HCT116 (cell line): ENCODE measurements around the gene CLDN1. TPM values are rescaled to one million over a fixed set of nuclear protein-coding genes. Genes with fewer than 3 reads are reported as not detected.

Experiments
- ATAC-seq: fragments of 200-7000 bp; cut with Tn5 transposase; 2 replicates; pipeline ENCODE4 v1.9.1; 2020; ENCODE audit warnings: mild to moderate bottlenecking, moderate library complexity
- BruUV-seq: library from RNA; stranded (reverse); fragments of 400-500 nt; replicated peaks from 2 replicates; lab custom pipeline; 2021; lab: Mats Ljungman, UMichigan
- CTCF ChIA-PET: fragments of 300-600 bp; sonication (Branson Sonifier 250); formaldehyde crosslinking; loops from one replicate; lab custom pipeline; 2021; ENCODE audit warnings: antibody characterized with exemption; lab: Charles Lee
- POLR2A ChIA-PET: fragments of 300-600, 350-600 bp; sonication (Branson Sonifier 250); formaldehyde crosslinking; loops from one replicate; lab custom pipeline; 2021; ENCODE audit warnings: antibody characterized with exemption; lab: Charles Lee
- RAD21 ChIA-PET, 2 experiments: fragments of 300-600 bp; sonication (Branson Sonifier 250); formaldehyde crosslinking; loops; one replicate each; lab custom pipeline; 2023; ENCODE audit warnings: low total read pairs in 2 of 2; ENCODE audit not compliant: uncharacterized antibody in 2 of 2, unreplicated experiment in 2 of 2, low non-redundant PET in 1 of 2; lab: Charles Lee
- DNase-seq: peaks from one replicate; pipeline ENCODE4 v3.0.0-alpha.2; 2010; ENCODE audit warnings: low read depth, low spot score
- H2AFZ ChIP-seq: fragments of 200-600 bp; shearing (Covaris generic), sonication (generic); 2 replicates; pipeline ENCODE4 v1.6.1; 2017; ENCODE audit warnings: low read depth, mixed run types, mixed read lengths, antibody characterized with exemption, low read length; ENCODE audit not compliant: poor library complexity, severe bottlenecking
- H3K27ac ChIP-seq: 2 replicates; pipeline ENCODE4 v1.5.1; 2012; ENCODE audit warnings: low read depth, low read length
- H3K27me3 ChIP-seq: fragments of 200-600 bp; sonication (generic); 2 replicates; pipeline ENCODE4 v1.6.1; 2016; ENCODE audit warnings: mixed run types, low read length, mixed read lengths; ENCODE audit not compliant: insufficient read depth
- H3K36me3 ChIP-seq, 2 experiments: fragments of 200-500 bp in 1 of 2; fragments of 200-600 bp in 1 of 2; sonication (Bioruptor generic) in 1 of 2; sonication (generic) in 1 of 2; 2 replicates each; pipeline versions ENCODE4 v1.5.1 to v1.6.1; 2014 to 2016; ENCODE audit warnings: low read length in 2 of 2, inconsistent platforms in 1 of 2, mixed read lengths in 1 of 2, mixed run types in 1 of 2; ENCODE audit not compliant: insufficient read depth in 2 of 2, control insufficient read depth in 1 of 2
- H3K4me1 ChIP-seq, 2 experiments: fragments of 200-600 bp in 1 of 2; sonication (generic) in 1 of 2; 2 replicates each; pipeline versions ENCODE4 v1.5.1 to v1.6.1; 2012 to 2017; ENCODE audit warnings: low read length in 2 of 2, inconsistent platforms in 1 of 2, mild to moderate bottlenecking in 1 of 2, mixed read lengths in 1 of 2, mixed run types in 1 of 2, moderate library complexity in 1 of 2; ENCODE audit not compliant: insufficient read depth in 2 of 2, control insufficient read depth in 1 of 2
- H3K4me2 ChIP-seq: fragments of 200-600 bp; sonication (generic); 2 replicates; pipeline ENCODE4 v1.6.1; 2017; ENCODE audit warnings: mixed run types, low read length, mixed read lengths
- H3K4me3 ChIP-seq, 2 experiments: fragments of 200-600 bp in 1 of 2; sonication (generic) in 1 of 2; replicated peaks in 1 of 2; 2 replicates each; pipeline ENCODE4 v1.5.1; 2011 to 2016; ENCODE audit warnings: low read length in 2 of 2, control low read depth in 1 of 2, low read depth in 1 of 2, mild to moderate bottlenecking in 1 of 2, mixed read lengths in 1 of 2, mixed run types in 1 of 2
- H3K79me2 ChIP-seq: fragments of 200-600 bp; sonication (generic); 2 replicates; pipeline ENCODE4 v1.6.1; 2017; ENCODE audit warnings: mild to moderate bottlenecking, mixed run types, low read length, moderate library complexity, mixed read lengths; ENCODE audit not compliant: insufficient read depth
- H3K9ac ChIP-seq: fragments of 200-600 bp; sonication (generic); 2 replicates; pipeline ENCODE4 v1.6.1; 2016; ENCODE audit warnings: low read length, mixed read lengths
- H3K9me2 ChIP-seq: fragments of 200-600 bp; sonication (generic), shearing (Covaris generic); 2 replicates; pipeline ENCODE4 v1.6.1; 2017; ENCODE audit warnings: mixed run types, mild to moderate bottlenecking, moderate library complexity; ENCODE audit not compliant: insufficient read depth
- H3K9me3 ChIP-seq, 2 experiments: fragments of 200-500 bp in 1 of 2; fragments of 200-600 bp in 1 of 2; sonication (Bioruptor generic) in 1 of 2; sonication (generic) in 1 of 2; 2 replicates each; pipeline ENCODE4 v1.6.1; 2014 to 2017; ENCODE audit warnings: low read length in 2 of 2, mixed read lengths in 2 of 2, inconsistent platforms in 1 of 2, low read depth in 1 of 2, mild to moderate bottlenecking in 1 of 2, mixed run types in 1 of 2, moderate library complexity in 1 of 2; ENCODE audit not compliant: control insufficient read depth in 1 of 2, insufficient read depth in 1 of 2
- H4K20me1 ChIP-seq: fragments of 200-600 bp; sonication (generic), shearing (Covaris generic); 2 replicates; pipeline ENCODE4 v1.6.1; 2017; ENCODE audit warnings: mixed run types, mild to moderate bottlenecking, moderate library complexity; ENCODE audit not compliant: insufficient read depth
- CBX3 ChIP-seq: IDR thresholded peaks from 2 replicates; pipeline ENCODE4 v1.6.1; 2012; ENCODE audit warnings: low read depth
- EGR1 ChIP-seq: IDR thresholded peaks from 2 replicates; pipeline ENCODE4 v1.6.1; 2012; ENCODE audit warnings: low read depth
- ELF1 ChIP-seq: IDR thresholded peaks from 2 replicates; pipeline ENCODE4 v1.6.1; 2012; ENCODE audit warnings: low read depth, borderline replicate concordance
- EZH2 ChIP-seq: fragments of 200-600 bp; sonication (generic); IDR thresholded peaks from 2 replicates; pipeline ENCODE4 v1.6.1; 2017; ENCODE audit warnings: antibody characterized with exemption, mixed run types
- EZH2phosphoT487 ChIP-seq: fragments of 200-600 bp; IDR thresholded peaks from 2 replicates; pipeline ENCODE4 v1.6.1; 2018; ENCODE audit warnings: antibody characterized with exemption, borderline replicate concordance
- FOSL1 ChIP-seq: IDR thresholded peaks from 2 replicates; pipeline ENCODE4 v1.6.1; 2012; ENCODE audit warnings: low read depth
- POLR2AphosphoS5 ChIP-seq: IDR thresholded peaks from 2 replicates; pipeline ENCODE4 v1.6.1; 2011; ENCODE audit warnings: mild to moderate bottlenecking, low read depth, low read length, moderate library complexity
- RAD21 ChIP-seq: IDR thresholded peaks from 2 replicates; pipeline ENCODE4 v1.6.1; 2012; ENCODE audit warnings: low read depth, mild to moderate bottlenecking
- SIN3A ChIP-seq: IDR thresholded peaks from 2 replicates; pipeline ENCODE4 v1.6.1; 2012; ENCODE audit warnings: low read depth
- SP1 ChIP-seq: IDR thresholded peaks from 2 replicates; pipeline ENCODE4 v1.6.1; 2012; ENCODE audit warnings: low read depth
- SRF ChIP-seq: IDR thresholded peaks from 2 replicates; pipeline ENCODE4 v1.6.1; 2012; ENCODE audit warnings: low read depth
- TCF7L2 ChIP-seq: IDR thresholded peaks from 2 replicates; pipeline ENCODE4 v1.7.0; 2011; ENCODE audit warnings: borderline replicate concordance, inconsistent platforms; ENCODE audit not compliant: insufficient read depth, insufficient read length; ENCODE audit errors: extremely low read depth
- intact Hi-C: fragments of 100-400 bp; cut with micrococcal nuclease; formaldehyde crosslinking; loops from 2 replicates; pipeline ENCODE4 v1.10.0; 2022
- total RNA-seq: library from RNA; stranded (reverse); gene quantifications from one replicate; pipeline ENCODE4 v1.2.1, GENCODE V29; 2021; ENCODE audit not compliant: unreplicated experiment
- TF ChIP-seq, protein P1 (sequence below): IDR thresholded peaks from 2 replicates; pipeline ENCODE4 v1.6.1; 2011; ENCODE audit warnings: mild to moderate bottlenecking, low read length, moderate library complexity; ENCODE audit not compliant: insufficient replicate concordance; ENCODE audit errors: extremely low read depth
- TF ChIP-seq, protein P2 (sequence below): IDR thresholded peaks from 2 replicates; pipeline ENCODE4 v1.6.1; 2012
- TF ChIP-seq, protein P3 (sequence below), 3 experiments: fragments of 200-600 bp in 1 of 3; sonication (generic) in 1 of 3; IDR thresholded peaks in 2 of 3; conservative IDR thresholded peaks in 1 of 3; 2 replicates each; pipeline ENCODE4 v1.5.1; 2012 to 2017; ENCODE audit warnings: low read depth in 2 of 3, low read length in 2 of 3, antibody characterized with exemption in 1 of 3, borderline replicate concordance in 1 of 3, control low read depth in 1 of 3, mild to moderate bottlenecking in 1 of 3, mixed read lengths in 1 of 3, mixed run types in 1 of 3, moderate library complexity in 1 of 3; ENCODE audit not compliant: insufficient read depth in 1 of 3
- TF ChIP-seq, protein P4 (sequence below): IDR thresholded peaks from 2 replicates; pipeline ENCODE4 v1.6.1; 2012

The CLDN1 gene
- total RNA-seq, 1 experiment from 2014 or later, result 0.20 TPM

DNA sequence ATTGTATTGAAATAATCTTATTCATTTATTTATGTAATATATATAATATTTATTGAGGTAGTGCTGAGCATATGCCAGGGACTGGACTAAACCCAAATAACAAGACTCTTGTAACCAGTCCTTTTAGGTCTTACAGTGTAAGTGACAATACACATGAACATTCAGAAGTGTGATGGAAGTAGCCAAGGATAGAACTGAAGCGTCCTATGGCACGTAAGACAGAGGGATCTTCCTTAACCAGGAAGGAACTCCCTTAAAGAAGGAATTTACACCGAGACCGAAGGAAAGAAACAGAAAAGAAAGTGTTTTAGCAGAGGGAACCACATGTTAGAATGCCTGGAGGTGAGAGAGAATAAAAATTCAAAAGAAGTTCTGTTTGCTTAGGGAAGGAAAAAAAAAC is 23.6 kb upstream of the CLDN1 start:
- no TSS peak for BruUV-seq
- ATAC-seq (no peak), DNase-seq (no peak)
- ChIA-PET POLR2A (no interaction called here), RAD21 (no interaction called here), CTCF (interaction anchor here (1.8 kb wide), 1 partner anchor 384 kb away, joined by 5 read pairs; no protein-coding TSS in a partner anchor)
- no peaks in the 10 kb centered on the region for H3K36me3 ChIP-seq
- H3K4me2 ChIP-seq, result no peak overlapping the region
- TF ChIP-seq, protein P1, sequence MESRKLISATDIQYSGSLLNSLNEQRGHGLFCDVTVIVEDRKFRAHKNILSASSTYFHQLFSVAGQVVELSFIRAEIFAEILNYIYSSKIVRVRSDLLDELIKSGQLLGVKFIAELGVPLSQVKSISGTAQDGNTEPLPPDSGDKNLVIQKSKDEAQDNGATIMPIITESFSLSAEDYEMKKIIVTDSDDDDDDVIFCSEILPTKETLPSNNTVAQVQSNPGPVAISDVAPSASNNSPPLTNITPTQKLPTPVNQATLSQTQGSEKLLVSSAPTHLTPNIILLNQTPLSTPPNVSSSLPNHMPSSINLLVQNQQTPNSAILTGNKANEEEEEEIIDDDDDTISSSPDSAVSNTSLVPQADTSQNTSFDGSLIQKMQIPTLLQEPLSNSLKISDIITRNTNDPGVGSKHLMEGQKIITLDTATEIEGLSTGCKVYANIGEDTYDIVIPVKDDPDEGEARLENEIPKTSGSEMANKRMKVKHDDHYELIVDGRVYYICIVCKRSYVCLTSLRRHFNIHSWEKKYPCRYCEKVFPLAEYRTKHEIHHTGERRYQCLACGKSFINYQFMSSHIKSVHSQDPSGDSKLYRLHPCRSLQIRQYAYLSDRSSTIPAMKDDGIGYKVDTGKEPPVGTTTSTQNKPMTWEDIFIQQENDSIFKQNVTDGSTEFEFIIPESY, result no peak
- TF ChIP-seq, protein P2, sequence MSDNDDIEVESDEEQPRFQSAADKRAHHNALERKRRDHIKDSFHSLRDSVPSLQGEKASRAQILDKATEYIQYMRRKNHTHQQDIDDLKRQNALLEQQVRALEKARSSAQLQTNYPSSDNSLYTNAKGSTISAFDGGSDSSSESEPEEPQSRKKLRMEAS, result no peak
- TF ChIP-seq SIN3A, result no peak
- TF ChIP-seq, protein P3, sequence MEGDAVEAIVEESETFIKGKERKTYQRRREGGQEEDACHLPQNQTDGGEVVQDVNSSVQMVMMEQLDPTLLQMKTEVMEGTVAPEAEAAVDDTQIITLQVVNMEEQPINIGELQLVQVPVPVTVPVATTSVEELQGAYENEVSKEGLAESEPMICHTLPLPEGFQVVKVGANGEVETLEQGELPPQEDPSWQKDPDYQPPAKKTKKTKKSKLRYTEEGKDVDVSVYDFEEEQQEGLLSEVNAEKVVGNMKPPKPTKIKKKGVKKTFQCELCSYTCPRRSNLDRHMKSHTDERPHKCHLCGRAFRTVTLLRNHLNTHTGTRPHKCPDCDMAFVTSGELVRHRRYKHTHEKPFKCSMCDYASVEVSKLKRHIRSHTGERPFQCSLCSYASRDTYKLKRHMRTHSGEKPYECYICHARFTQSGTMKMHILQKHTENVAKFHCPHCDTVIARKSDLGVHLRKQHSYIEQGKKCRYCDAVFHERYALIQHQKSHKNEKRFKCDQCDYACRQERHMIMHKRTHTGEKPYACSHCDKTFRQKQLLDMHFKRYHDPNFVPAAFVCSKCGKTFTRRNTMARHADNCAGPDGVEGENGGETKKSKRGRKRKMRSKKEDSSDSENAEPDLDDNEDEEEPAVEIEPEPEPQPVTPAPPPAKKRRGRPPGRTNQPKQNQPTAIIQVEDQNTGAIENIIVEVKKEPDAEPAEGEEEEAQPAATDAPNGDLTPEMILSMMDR (IDR thresholded peaks at IDR 0.05 in 2 of 3, conservative IDR thresholded peaks at IDR 0.05 in 1 of 3; ENCODE audit: borderline replicate concordance in 1 of 3, insufficient read depth in 1 of 3, low read depth in 2 of 3, low read length in 2 of 3), result no peak
- no peak for TF ChIP-seq EZH2phosphoT487
- TF ChIP-seq SRF, result no peak
- no peak for TF ChIP-seq RAD21
- TF ChIP-seq, protein P4, sequence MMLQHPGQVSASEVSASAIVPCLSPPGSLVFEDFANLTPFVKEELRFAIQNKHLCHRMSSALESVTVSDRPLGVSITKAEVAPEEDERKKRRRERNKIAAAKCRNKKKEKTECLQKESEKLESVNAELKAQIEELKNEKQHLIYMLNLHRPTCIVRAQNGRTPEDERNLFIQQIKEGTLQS, result no peak
- TF ChIP-seq POLR2AphosphoS5, result no peak
- no peak for TF ChIP-seq TCF7L2
- no peak for TF ChIP-seq EZH2
- no peak for TF ChIP-seq CBX3
- TF ChIP-seq FOSL1, result no peak
- no peak for TF ChIP-seq EGR1
- no peak for TF ChIP-seq SP1
- TF ChIP-seq ELF1, result no peak
- H3K27me3 ChIP-seq, result no peaks in the 10 kb centered on the region
- peaks cover 0 to 9% of the 10 kb centered on the region in 2 experiments; a peak in 2 of 4 replicates for H3K4me1 ChIP-seq
- no peak overlapping the region for H3K27ac ChIP-seq
- no peaks in the 10 kb centered on the region for H4K20me1 ChIP-seq
- no peaks in the 10 kb centered on the region for H3K9me3 ChIP-seq
- no peak overlapping the region for H3K9ac ChIP-seq
- no peak overlapping the region for H2AFZ ChIP-seq
- no peak overlapping the region for H3K4me3 ChIP-seq
- H3K79me2 ChIP-seq, result no peaks in the 10 kb centered on the region
- intact Hi-C loops, result no loop called here
- no peaks in the 10 kb centered on the region for H3K9me2 ChIP-seq
